ENCODE measurements around the gene PLAGL2. TPM values are rescaled to one million over a fixed set of nuclear protein-coding genes. Genes with fewer than 3 reads are reported as not detected.
A peak's percentile ranks its signal among the peaks of the same experiment; 100 is the strongest.
"Not testable (repeated sequence)": the region's sequence is repeated elsewhere in the genome, so short reads cannot be mapped to it uniquely, and the experiment has no call there.

Gene PLAGL2
- 11.4 TPM for polyA plus RNA-seq (2012; ENCODE audit: low read depth, missing spikeins)

DNA sequence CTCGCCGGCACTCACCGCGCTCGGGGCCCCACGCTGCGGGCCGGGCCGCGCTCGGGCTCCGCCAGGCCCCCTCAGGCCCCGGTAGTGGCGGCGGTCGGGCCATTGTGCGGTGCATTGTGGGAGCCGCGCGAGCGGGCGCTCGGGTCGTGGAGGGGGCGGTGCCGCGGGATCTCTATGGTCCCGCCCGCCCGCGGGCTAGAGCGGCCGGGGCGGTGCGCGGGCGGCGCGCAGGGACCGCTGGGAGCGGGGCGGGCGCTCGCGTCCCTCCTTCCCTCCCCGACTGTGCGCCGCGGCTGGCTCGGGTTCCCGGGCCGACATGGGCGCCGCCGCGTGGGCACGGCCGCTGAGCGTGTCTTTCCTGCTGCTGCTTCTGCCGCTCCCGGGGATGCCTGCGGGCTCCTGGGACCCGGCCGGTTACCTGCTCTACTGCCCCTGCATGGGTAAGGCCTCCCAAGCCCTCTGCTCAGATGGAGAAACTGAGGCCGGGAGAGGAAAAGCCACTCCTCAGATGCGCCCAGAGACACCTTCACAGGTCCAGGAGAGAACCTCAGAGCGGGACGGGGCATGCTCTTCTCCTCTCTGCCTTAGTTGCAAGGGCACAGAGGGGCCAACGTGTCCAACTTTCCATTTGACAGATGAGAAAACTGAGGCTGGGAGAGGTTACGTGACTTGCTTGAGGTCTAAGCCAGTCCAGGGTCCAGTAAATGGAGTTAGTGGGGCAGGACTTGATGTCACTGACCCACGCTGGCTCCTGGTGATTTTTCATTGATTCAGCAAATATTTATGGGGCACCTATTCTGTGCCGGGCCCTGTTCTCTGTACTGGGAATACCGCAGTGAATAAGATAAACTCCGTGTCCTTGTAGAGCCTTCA is at the start of gene PLAGL2, which contains the start of gene POFUT1:
PLAGL2 (minus strand) TSS at position 118 of the 873 bp plus-strand sequence. CDS start 5,565 bp downstream, outside the sequence.
POFUT1 (plus strand) TSS at position 255 of the 873 bp plus-strand sequence; CDS start at position 317, 62 bp downstream.
- TF ChIP-seq TAF1 (IDR thresholded peaks at IDR 0.05; ENCODE audit: low read depth, low read length) (peak; percentile 91), SPI1 (IDR thresholded peaks at IDR 0.05; ENCODE audit: low read depth, low read length) (no peak), POU2F2 (IDR thresholded peaks at IDR 0.05; ENCODE audit: low read depth, low read length) (no peak), PAX5 (IDR thresholded peaks at IDR 0.05; ENCODE audit: insufficient read depth, low read length, severe bottlenecking) (peak; percentile 17), POLR2AphosphoS5 (IDR thresholded peaks at IDR 0.05; ENCODE audit: low read depth, low read length) (peak; percentile 54; the same call in 1 of the 2 replicates), POLR2A (IDR thresholded peaks at IDR 0.05; ENCODE audit: low read depth, low read length) (peak; percentile 71; the same call in 1 of the 2 replicates)
- peak; percentile 77 for FAIRE-seq
- peak; percentile 99 for DNase-seq (ENCODE audit: insufficient read length, low spot score)

DNA sequence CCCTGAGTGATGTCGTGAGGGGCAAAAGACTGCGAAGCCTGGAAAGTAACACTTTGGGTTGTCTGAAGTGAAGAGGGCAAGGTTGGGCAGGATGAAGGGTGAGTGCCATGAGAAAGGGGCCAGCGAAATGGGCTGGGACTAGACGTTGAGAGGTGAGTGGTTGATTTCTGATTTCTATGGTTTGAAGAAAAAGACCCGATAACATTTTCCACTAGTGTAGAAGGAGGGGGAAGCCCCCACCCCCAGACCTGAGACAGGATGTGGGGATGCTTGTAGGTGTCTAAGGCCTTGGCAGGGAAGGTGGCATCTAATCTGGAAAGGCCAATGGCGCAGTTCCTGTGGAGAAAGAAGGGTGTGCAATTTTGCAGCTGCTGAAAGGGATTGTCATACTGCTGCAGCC is 44.6 kb upstream of the PLAGL2 start:
- DNase-seq (ENCODE audit: insufficient read length, low spot score), result no peak
- FAIRE-seq, result peak; percentile 23
- TF ChIP-seq SPI1 (IDR thresholded peaks at IDR 0.05; ENCODE audit: low read depth, low read length) (peak; percentile 29; the same call in 1 of the 2 replicates), TAF1 (IDR thresholded peaks at IDR 0.05; ENCODE audit: low read depth, low read length) (no peak)

DNA sequence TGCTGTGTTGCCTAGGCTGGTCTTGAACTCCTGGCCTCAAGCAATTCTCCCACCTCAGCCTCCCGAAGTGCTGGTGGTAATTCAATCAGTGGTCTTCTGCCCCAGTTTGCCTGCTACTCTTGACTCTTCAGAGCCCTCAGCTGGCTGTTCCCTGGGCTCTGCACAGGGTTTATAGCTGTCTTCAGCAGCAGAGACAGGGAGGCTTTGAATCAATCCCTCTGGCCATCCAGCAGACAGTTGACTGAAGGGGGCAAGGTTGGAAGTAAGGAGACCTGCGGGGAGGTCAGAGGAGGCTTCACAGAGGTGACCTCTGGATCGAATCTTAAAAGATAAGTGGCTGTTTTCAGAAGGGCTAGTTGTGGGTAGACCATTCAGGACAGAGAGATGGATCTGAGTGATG is 43.9 kb upstream of the PLAGL2 start:
- no peak for DNase-seq (ENCODE audit: insufficient read length, low spot score)
- TF ChIP-seq POU2F2 (IDR thresholded peaks at IDR 0.05; ENCODE audit: low read depth, low read length) (no peak), PAX5 (IDR thresholded peaks at IDR 0.05; ENCODE audit: insufficient read depth, low read length, severe bottlenecking) (no peak), TAF1 (IDR thresholded peaks at IDR 0.05; ENCODE audit: low read depth, low read length) (no peak), SPI1 (IDR thresholded peaks at IDR 0.05; ENCODE audit: low read depth, low read length) (no peak), POLR2A (IDR thresholded peaks at IDR 0.05; ENCODE audit: low read depth, low read length) (no peak), POLR2AphosphoS5 (IDR thresholded peaks at IDR 0.05; ENCODE audit: low read depth, low read length) (no peak)
- no peak for FAIRE-seq

DNA sequence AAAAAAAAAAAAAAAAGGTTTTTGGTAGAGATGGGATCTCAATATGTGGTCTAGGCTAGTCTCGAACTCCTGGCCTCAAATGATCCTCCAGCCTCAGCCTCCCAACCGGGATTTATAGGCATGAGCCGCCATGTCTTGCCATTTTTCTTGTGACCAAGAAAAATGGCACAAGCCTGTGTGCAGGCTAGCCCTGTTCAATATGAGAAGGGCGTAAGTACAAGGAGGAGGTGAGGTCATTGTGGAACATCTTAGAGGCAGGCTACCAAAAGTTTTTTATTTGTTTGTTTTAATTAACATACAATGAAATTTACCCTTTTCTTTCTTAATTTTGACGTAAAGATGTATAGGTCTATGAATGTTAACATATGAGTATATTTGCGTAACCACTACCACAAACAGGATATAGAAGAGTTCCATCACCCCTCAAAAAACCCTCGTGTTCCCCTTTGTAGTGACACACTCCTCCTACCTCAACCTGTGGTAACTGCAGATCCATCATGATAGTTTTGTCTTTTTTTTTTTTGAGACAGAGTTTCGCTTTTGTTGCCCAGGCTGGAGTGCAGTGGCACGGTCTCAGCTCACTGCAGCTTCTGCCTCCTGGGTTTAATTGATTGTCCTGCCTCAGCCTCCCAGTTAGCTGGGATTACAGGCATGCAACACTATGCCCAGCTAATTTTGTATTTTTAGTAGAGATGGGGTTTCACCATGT is 41.6 kb upstream of the PLAGL2 start:
- no peak for TF ChIP-seq POLR2AphosphoS5 (IDR thresholded peaks at IDR 0.05; ENCODE audit: low read depth, low read length)
- no peak for TF ChIP-seq SPI1 (IDR thresholded peaks at IDR 0.05; ENCODE audit: low read depth, low read length)
- TF ChIP-seq POU2F2 (IDR thresholded peaks at IDR 0.05; ENCODE audit: low read depth, low read length), result no peak
- no peak for TF ChIP-seq PAX5 (IDR thresholded peaks at IDR 0.05; ENCODE audit: insufficient read depth, low read length, severe bottlenecking)
- no peak for TF ChIP-seq TAF1 (IDR thresholded peaks at IDR 0.05; ENCODE audit: low read depth, low read length)
- TF ChIP-seq POLR2A (IDR thresholded peaks at IDR 0.05; ENCODE audit: low read depth, low read length), result no peak
- DNase-seq (ENCODE audit: insufficient read length, low spot score), result no peak
- no peak for FAIRE-seq

GRCh38 chr20:32248043-32248442 is 40.5 kb upstream of the PLAGL2 start:
- DNase-seq (ENCODE audit: insufficient read length, low spot score), result no peak
- no peak for TF ChIP-seq POU2F2 (IDR thresholded peaks at IDR 0.05; ENCODE audit: low read depth, low read length)
- TF ChIP-seq POLR2AphosphoS5 (IDR thresholded peaks at IDR 0.05; ENCODE audit: low read depth, low read length), result no peak
- FAIRE-seq, result no peak

- not testable (repeated sequence) for DNase-seq (ENCODE audit: insufficient read length, low spot score); FAIRE-seq
These were observed 38.7 kb upstream of the PLAGL2 start for GRCh38 chr20:32246208-32246607.

GRCh38 chr20:32244959-32245358 is 37.4 kb upstream of the PLAGL2 start:
- TF ChIP-seq TAF1 (IDR thresholded peaks at IDR 0.05; ENCODE audit: low read depth, low read length), result no peak
- TF ChIP-seq SPI1 (IDR thresholded peaks at IDR 0.05; ENCODE audit: low read depth, low read length), result no peak
- no peak for TF ChIP-seq PAX5 (IDR thresholded peaks at IDR 0.05; ENCODE audit: insufficient read depth, low read length, severe bottlenecking)
- TF ChIP-seq POU2F2 (IDR thresholded peaks at IDR 0.05; ENCODE audit: low read depth, low read length), result no peak
- TF ChIP-seq POLR2A (IDR thresholded peaks at IDR 0.05; ENCODE audit: low read depth, low read length), result no peak
- no peak for TF ChIP-seq POLR2AphosphoS5 (IDR thresholded peaks at IDR 0.05; ENCODE audit: low read depth, low read length)
- no peak for DNase-seq (ENCODE audit: insufficient read length, low spot score)

DNA sequence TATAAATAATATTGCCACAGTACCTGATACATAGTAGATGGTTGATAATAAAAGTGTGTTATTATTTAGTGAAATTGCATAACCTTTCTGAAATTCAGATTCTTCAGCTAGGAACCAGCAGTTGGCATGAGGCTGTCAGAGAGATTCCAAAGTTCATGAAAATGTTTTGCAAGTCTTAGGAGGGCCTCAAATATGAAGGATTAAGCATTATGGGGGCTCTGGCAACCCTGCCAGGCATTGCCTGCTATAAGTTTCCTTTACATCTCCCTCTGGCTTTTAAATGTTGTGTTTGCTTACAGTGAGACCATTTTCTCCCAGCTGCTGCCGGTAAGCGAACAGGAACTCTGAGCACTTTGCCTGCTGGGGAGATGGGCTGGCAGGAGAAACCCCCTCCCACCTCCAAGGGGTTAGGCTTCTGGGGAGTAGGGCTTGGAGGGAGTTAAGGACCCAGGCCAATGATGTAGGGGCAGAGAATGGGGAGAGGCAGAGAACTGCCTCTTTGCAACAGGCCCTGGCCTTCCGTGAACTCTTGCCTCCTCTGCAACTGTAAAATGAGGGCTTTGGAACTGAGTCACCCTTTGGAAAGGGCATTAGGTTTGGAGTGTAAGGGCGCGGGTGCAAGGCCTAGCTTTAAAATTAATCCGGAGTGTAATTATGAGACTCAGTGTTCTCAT is 36.7 kb upstream of the PLAGL2 start:
- DNase-seq (ENCODE audit: insufficient read length, low spot score), result no peak
- FAIRE-seq, result no peak
- TF ChIP-seq PAX5 (IDR thresholded peaks at IDR 0.05; ENCODE audit: insufficient read depth, low read length, severe bottlenecking) (no peak), POLR2A (IDR thresholded peaks at IDR 0.05; ENCODE audit: low read depth, low read length) (no peak), TAF1 (IDR thresholded peaks at IDR 0.05; ENCODE audit: low read depth, low read length) (no peak), SPI1 (IDR thresholded peaks at IDR 0.05; ENCODE audit: low read depth, low read length) (no peak), POLR2AphosphoS5 (IDR thresholded peaks at IDR 0.05; ENCODE audit: low read depth, low read length) (no peak), POU2F2 (IDR thresholded peaks at IDR 0.05; ENCODE audit: low read depth, low read length) (no peak)

More at GRCh38 chr20:32244959-32245358, 37.4 kb upstream of the PLAGL2 start:
- FAIRE-seq, result no peak

DNA sequence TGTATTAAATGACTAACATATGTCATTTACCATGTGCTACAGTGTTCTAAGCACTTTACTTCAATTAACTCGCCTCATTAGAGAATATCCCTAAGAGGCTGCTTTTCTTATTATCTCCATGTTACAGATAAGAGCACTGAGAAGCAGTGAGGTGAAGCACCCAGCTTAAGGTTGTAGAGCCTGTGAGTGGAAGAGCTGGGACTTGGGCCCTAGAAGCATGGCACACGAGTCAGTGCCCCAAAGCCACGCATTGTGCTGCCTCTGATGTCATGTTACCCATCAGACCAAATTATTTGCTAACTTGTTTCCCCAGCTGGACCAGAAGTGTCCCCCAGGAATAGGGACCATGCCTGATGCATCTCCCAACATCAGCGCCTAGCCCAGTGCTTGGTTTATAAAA is 34.3 kb upstream of the PLAGL2 start:
- no peak for TF ChIP-seq SPI1 (IDR thresholded peaks at IDR 0.05; ENCODE audit: low read depth, low read length)
- no peak for TF ChIP-seq POU2F2 (IDR thresholded peaks at IDR 0.05; ENCODE audit: low read depth, low read length)
- TF ChIP-seq PAX5 (IDR thresholded peaks at IDR 0.05; ENCODE audit: insufficient read depth, low read length, severe bottlenecking), result no peak
- no peak for TF ChIP-seq POLR2AphosphoS5 (IDR thresholded peaks at IDR 0.05; ENCODE audit: low read depth, low read length)
- DNase-seq (ENCODE audit: insufficient read length, low spot score) (no peak), FAIRE-seq (no peak)
